HCT116 (cell line): ENCODE data around the gene MYH7.

Source experiments
- CEBPB ChIP-seq: IDR thresholded peaks from 2 replicates; pipeline ENCODE4 v1.6.1; 2012; ENCODE audit warnings: low read depth
- CTCF ChIP-seq, 3 experiments: fragments of 200-600 bp in 1 of 3; sonication (generic) in 1 of 3; IDR thresholded peaks in 2 of 3; conservative IDR thresholded peaks in 1 of 3; 2 replicates each; pipeline ENCODE4 v1.5.1; 2012 to 2017; ENCODE audit warnings: low read depth in 2 of 3, low read length in 2 of 3, antibody characterized with exemption in 1 of 3, borderline replicate concordance in 1 of 3, control low read depth in 1 of 3, mild to moderate bottlenecking in 1 of 3, mixed read lengths in 1 of 3, mixed run types in 1 of 3, moderate library complexity in 1 of 3; ENCODE audit not compliant: insufficient read depth in 1 of 3
- EZH2phosphoT487 ChIP-seq: fragments of 200-600 bp; IDR thresholded peaks from 2 replicates; pipeline ENCODE4 v1.6.1; 2018; ENCODE audit warnings: antibody characterized with exemption, borderline replicate concordance
- JUND ChIP-seq: IDR thresholded peaks from 2 replicates; pipeline ENCODE4 v1.6.1; 2012
- POLR2A ChIP-seq: IDR thresholded peaks from 2 replicates; pipeline ENCODE4 v1.7.0; 2011; ENCODE audit warnings: borderline replicate concordance; ENCODE audit not compliant: insufficient read depth, insufficient read length; ENCODE audit errors: extremely low read depth
- POLR2AphosphoS5 ChIP-seq: IDR thresholded peaks from 2 replicates; pipeline ENCODE4 v1.6.1; 2011; ENCODE audit warnings: mild to moderate bottlenecking, low read depth, low read length, moderate library complexity
- SRF ChIP-seq: IDR thresholded peaks from 2 replicates; pipeline ENCODE4 v1.6.1; 2012; ENCODE audit warnings: low read depth
- TCF7L2 ChIP-seq: IDR thresholded peaks from 2 replicates; pipeline ENCODE4 v1.7.0; 2011; ENCODE audit warnings: borderline replicate concordance, inconsistent platforms; ENCODE audit not compliant: insufficient read depth, insufficient read length; ENCODE audit errors: extremely low read depth
- TF ChIP-seq, protein P1 (sequence below): IDR thresholded peaks from 2 replicates; pipeline ENCODE4 v1.6.1; 2012
- TF ChIP-seq, protein P2 (sequence below): IDR thresholded peaks from 2 replicates; pipeline ENCODE4 v1.6.1; 2012

- TF ChIP-seq CTCF (IDR thresholded peaks at IDR 0.05 in 2 of 3, conservative IDR thresholded peaks at IDR 0.05 in 1 of 3; ENCODE audit: borderline replicate concordance in 1 of 3, insufficient read depth in 1 of 3, low read depth in 2 of 3, low read length in 2 of 3) (no peak), POLR2A (no peak), EZH2phosphoT487 (no peak), POLR2AphosphoS5 (no peak), JUND (no peak), SRF (no peak), TCF7L2 (no peak), CEBPB (no peak)
- TF ChIP-seq, protein P1, sequence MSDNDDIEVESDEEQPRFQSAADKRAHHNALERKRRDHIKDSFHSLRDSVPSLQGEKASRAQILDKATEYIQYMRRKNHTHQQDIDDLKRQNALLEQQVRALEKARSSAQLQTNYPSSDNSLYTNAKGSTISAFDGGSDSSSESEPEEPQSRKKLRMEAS: no peak
- TF ChIP-seq, protein P2, sequence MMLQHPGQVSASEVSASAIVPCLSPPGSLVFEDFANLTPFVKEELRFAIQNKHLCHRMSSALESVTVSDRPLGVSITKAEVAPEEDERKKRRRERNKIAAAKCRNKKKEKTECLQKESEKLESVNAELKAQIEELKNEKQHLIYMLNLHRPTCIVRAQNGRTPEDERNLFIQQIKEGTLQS: no peak
Measured at GRCh38 chr14:23430723-23431085, 4.8 kb downstream of the MYH7 start.
